COLO829 (cell line): Measurements from ENCODE around the gene VIPAS39.
A peak's percentile ranks its signal among the peaks of the same experiment; 100 is the strongest.

ENCODE experiments used
- DNase-seq: peaks from one replicate; pipeline ENCODE4 v3.0.0; 2012; ENCODE audit warnings: low spot score

The VIPAS39 gene

DNA sequence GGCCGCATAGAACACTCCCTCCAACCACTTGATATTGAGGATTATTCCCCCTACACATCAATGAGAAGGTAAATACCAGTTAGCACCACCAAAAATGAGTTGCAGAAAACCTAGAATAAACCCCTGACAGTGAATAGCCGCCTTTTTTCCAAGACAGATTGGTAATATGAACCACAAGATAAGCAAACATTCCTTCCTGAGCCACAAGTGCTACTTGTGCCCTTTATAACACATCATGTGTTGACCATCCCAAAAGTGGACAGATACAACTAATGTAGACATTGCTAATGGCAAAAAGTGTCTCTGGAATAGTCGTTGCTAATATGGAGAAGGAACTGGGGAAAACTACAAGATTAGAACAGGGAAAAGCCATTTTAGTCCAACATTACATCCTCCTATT is 51.3 kb downstream of the VIPAS39 start:
- DNase-seq = no peak

GRCh38 chr14:77403768-77404167 is 53.6 kb downstream of the VIPAS39 start:
- no peak for DNase-seq

DNA sequence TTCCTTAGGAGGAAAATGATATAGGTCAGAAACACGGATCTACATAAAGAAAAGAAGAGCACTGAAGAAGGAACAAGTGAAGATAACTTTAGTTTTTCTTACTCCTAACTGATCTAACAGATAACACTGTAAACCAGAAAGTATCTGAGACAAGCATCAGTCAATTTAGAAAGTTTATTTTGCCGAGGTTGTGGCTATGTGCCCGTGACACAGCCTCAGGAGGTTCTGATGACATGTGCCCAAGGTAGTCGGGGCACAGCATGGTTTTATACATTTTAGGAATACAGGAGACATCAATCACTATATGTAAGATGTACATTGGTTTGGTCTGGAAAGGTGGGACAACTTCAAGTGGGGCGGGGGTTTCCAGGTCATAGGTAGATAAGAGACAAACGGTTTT is 57.2 kb downstream of the VIPAS39 start:
- no peak for DNase-seq

DNA sequence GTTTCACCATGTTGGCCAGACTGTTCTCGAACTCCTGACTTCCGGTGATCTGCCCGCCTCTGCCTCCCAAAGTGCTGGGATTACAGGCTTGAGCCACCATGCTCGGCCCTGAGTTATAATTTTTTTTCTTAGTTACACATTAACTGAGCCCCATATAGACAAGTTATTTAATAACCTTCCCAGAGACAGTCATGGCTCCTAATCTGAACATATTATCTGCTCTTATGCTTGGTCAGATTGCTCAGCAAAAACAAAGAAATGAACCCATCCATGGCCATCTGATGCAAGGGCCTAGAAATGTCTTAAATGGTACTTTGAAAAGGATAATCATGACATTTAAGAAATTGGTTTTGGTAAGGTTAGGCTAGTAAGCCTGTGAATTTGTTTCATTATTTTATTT is 67.2 kb downstream of the VIPAS39 start:
- DNase-seq = no peak

- DNase-seq = no peak
These were observed 78.7 kb downstream of the VIPAS39 start for GRCh38 chr14:77378701-77379100.

DNA sequence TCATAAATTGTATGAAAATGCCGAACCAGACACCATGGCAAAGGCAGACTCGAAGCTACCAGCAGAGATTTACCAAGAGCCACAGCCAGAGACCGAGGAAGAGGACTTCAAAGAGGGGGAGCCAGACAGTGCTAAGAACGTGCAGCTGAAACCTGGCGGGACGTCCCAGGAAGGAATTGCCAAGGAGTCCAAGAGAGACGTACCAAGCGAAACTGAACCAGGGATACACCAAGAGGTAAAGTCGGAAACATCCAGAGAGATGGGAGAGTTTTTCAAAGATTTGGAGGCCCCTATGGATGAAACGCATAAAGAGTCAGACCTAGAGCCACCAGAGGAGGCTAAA is 79.9 kb downstream of the VIPAS39 start:
- no peak for DNase-seq

DNA sequence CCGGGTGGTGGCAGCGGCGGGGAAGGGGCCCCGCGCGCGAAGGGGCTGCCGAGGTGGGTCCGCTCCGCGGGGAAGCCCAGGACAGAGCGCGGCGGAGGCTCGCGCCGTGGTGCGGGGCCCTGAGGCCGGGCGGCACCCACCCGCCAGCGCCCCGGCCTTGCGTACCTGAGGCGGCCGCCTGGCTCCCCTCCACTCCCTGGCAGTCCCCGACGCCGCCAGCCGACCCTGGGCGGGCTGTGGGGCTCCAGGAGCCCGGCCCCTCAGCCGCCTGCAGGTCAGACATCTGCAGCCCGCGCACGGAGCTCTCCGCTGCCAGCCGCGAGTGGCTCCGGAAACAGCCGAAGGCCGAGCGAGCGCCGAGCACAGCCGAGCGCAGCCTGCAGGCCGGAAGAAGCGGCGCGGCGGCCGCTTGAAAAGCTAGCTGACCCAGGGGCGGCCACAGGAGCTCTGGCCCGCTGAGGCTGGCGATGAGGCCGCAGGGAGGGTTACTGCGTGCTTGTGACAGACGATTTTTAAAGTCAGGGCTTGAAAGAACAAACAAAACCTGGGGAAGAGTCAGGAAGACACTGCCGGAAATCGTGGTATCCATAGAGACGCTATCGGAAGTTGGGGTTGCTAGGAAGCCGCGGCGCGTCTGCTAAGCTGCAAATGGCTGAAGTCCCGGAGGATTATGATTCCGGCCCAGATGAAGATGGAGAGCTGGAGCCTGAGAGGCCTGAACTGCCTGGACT is 80.5 kb downstream of the VIPAS39 start, which contains the start of the genes SAMD15 and TMED8:
Gene SAMD15 (plus strand): TSS at position 609 of the 731 bp plus-strand sequence. CDS start 40 bp downstream, at position 649.
Gene TMED8 (minus strand): TSS at position 324 of the 731 bp plus-strand sequence. CDS start 41 bp downstream, at position 283.
- DNase-seq = peak; percentile 83
